K562 (cell line): ENCODE results near the gene CDC42EP5. TPM values are rescaled to one million over a fixed set of nuclear protein-coding genes. Genes with fewer than 3 reads are reported as not detected.

Experiments used
- BRCA1 ChIP-seq, 2 experiments: fragments of 450-650 bp in 1 of 2; sonication (generic) in 1 of 2; formaldehyde crosslinking in 1 of 2; IDR thresholded peaks; 2 replicates each; pipeline versions ENCODE4 v1.5.0 to v1.6.1; 2017 to 2020; ENCODE audit warnings: mild to moderate bottlenecking in 1 of 2, missing genetic modification reagents in 1 of 2
- FOXA3 ChIP-seq, 2 experiments: fragments of 450-650 bp in 1 of 2; sonication (generic) in 1 of 2; formaldehyde crosslinking; IDR thresholded peaks in 1 of 2; conservative IDR thresholded peaks in 1 of 2; 2 replicates each; pipeline versions ENCODE4 v1.4.0 to v1.8.0; 2020 to 2022; ENCODE audit warnings: mild to moderate bottlenecking in 2 of 2, missing genetic modification reagents in 1 of 2
- HCFC1 ChIP-seq: IDR thresholded peaks from 2 replicates; pipeline ENCODE4 v1.6.1; 2012; ENCODE audit warnings: low read depth, low read length, improper control_type of control experiment
- HDAC2 ChIP-seq: fragments of 450-650 bp; IDR thresholded peaks from 2 replicates; pipeline ENCODE4 v1.6.1; 2016; ENCODE audit warnings: mild to moderate bottlenecking
- MAZ ChIP-seq, 2 experiments: fragments of 450-650 bp in 1 of 2; sonication (generic) in 1 of 2; formaldehyde crosslinking; IDR thresholded peaks in 1 of 2; conservative IDR thresholded peaks in 1 of 2; 2 replicates each; pipeline versions ENCODE4 v1.4.0 to v1.5.0; 2020; ENCODE audit warnings: mild to moderate bottlenecking in 1 of 2, missing genetic modification reagents in 1 of 2
- NCOA1 ChIP-seq: fragments of 450-650 bp; IDR thresholded peaks from 2 replicates; pipeline ENCODE4 v1.6.1; 2016; ENCODE audit warnings: low read depth
- PCBP1 ChIP-seq: fragments of 200-400 bp; formaldehyde crosslinking; IDR thresholded peaks from 2 replicates; pipeline ENCODE4 v1.6.1; 2018; ENCODE audit warnings: mild to moderate bottlenecking, low read depth, low read length; ENCODE audit not compliant: poor library complexity, severe bottlenecking
- POLR2AphosphoS2 ChIP-seq: IDR thresholded peaks from 2 replicates; pipeline ENCODE4 v1.6.1; 2012; ENCODE audit warnings: low read length, improper control_type of control experiment
- RBBP5 ChIP-seq: fragments of 200-600 bp; sonication (generic); IDR thresholded peaks from 2 replicates; pipeline ENCODE4 v1.6.1; 2012; ENCODE audit warnings: borderline replicate concordance, mild to moderate bottlenecking, low read length, control low read depth, inconsistent platforms; ENCODE audit not compliant: insufficient read depth, poor library complexity, severe bottlenecking
- TEAD4 ChIP-seq, 2 experiments: sonication (generic) in 1 of 2; formaldehyde crosslinking in 1 of 2; IDR thresholded peaks; 2 replicates each; pipeline versions ENCODE4 v1.6.1 to v1.8.0; 2012 to 2022; ENCODE audit warnings: borderline replicate concordance in 1 of 2, inconsistent platforms in 1 of 2, low read length in 1 of 2, mild to moderate bottlenecking in 1 of 2, missing genetic modification reagents in 1 of 2
- TRIM24 ChIP-seq, 2 experiments: fragments of 450-650 bp; IDR thresholded peaks; 2 replicates each; pipeline ENCODE4 v1.6.1; 2016
- YBX1 ChIP-seq: fragments of 450-650 bp; IDR thresholded peaks from 2 replicates; pipeline ENCODE4 v1.7.1; 2016; ENCODE audit warnings: mild to moderate bottlenecking
- polyA plus RNA-seq, 8 experiments: library from polyadenylated mRNA; depleted of rRNA in 4 of 8; stranded (reverse) in 5 of 8; unstranded in 3 of 8; fragments of >200 nt; fragmentation: Nextera tagmentation in 2 of 8; fragmentation: Illumina TruSeq in 1 of 8; extraction: Ambion mirVana in 2 of 8; extraction: Trizol in 1 of 8; gene quantifications; 2 replicates each; pipeline versions ENCODE4 v1.2.1 to v1.2.3, GENCODE V29; 2011 to 2014; ENCODE audit warnings: inconsistent platforms in 1 of 8, missing spikeins in 1 of 8
- total RNA-seq, 7 experiments: library from RNA; depleted of rRNA in 6 of 7; stranded (reverse); fragments of >200 nt in 6 of 7; fragmentation: Illumina TruSeq in 2 of 7; extraction: Trizol in 2 of 7; gene quantifications; 2 replicates each; pipeline versions ENCODE4 v1.2.1 to v1.2.3, GENCODE V29; 2011 to 2021; ENCODE audit warnings: low replicate concordance in 1 of 7
- TF ChIP-seq, protein P1 (sequence below): conservative IDR thresholded peaks from 2 replicates; pipeline ENCODE4 v1.6.1; 2011; ENCODE audit warnings: low read depth, mild to moderate bottlenecking, low read length; ENCODE audit not compliant: control insufficient read depth
- TF ChIP-seq, protein P2 (sequence below), 3 experiments: IDR thresholded peaks in 2 of 3; conservative IDR thresholded peaks in 1 of 3; 2 replicates each; pipeline ENCODE4 v1.5.1; 2011 to 2012; ENCODE audit warnings: low read length in 3 of 3, mild to moderate bottlenecking in 3 of 3, control low read depth in 2 of 3, improper control_type of control experiment in 1 of 3, inconsistent platforms in 1 of 3, low read depth in 1 of 3, mixed read lengths in 1 of 3, moderate library complexity in 1 of 3; ENCODE audit not compliant: insufficient read depth in 2 of 3
- TF ChIP-seq, protein P3 (sequence below), 2 experiments: fragments of 450-650 bp; conservative IDR thresholded peaks; 2 replicates each; pipeline ENCODE4 v1.6.1; 2017; ENCODE audit warnings: mild to moderate bottlenecking in 2 of 2, moderate library complexity in 2 of 2
- TF ChIP-seq, protein P4 (sequence below): sonication (generic); formaldehyde crosslinking; IDR thresholded peaks from 2 replicates; pipeline ENCODE4 v1.9.0; 2022; ENCODE audit warnings: mild to moderate bottlenecking, missing genetic modification reagents
- TF ChIP-seq, protein P5 (sequence below): fragments of 250-450 bp; sonication (Bioruptor Pico); IDR thresholded peaks from 2 replicates; pipeline ENCODE4 v1.9.0; 2021; ENCODE audit warnings: mild to moderate bottlenecking, inconsistent platforms

CDC42EP5 gene
- total and polyA plus RNA-seq, 9 of the 15 experiments (the other 6 are each of a cell fraction or from before 2014, with no cell fraction given), result 0.15 to 0.38 TPM; not detected in 7

DNA sequence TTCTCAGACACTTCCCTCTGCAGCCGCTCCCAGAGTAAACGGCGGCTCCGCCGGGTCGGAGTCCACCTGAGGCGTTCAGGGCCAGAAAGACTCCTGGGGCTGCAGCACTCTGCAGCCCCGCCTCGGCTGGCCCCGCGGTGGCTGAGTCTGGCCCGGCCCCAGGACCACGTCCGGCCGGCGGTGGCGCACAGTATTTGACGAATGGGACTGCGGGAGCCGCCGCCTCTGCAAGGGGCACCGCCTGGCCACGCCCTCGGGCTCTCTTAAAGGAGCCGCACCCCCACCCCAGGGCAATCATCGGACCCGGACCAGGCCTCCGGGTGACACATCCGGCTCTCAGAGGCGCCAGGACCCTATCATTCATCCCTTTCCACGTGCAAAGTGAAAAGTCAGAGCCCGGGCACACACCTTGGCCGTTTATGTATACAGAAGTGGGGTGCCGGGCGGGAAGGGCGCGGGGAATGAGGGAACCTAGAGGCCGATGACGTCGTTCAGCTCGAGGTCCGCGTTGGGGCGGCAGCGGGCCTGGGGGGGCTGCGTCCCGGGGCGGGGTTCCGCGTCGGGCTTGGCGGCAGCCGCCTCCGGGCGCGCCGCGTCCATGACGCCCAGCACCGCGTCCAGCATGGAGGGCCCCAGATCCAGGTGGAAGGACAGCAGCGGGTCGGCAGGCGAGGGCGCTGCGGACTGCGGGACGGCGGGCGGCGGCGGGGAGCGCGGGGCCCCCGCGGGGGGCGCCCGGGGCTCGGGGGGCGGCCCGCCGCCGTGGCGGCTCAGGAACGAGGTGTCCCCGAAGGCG, 8.3 kb downstream of the CDC42EP5 start (continued):
- TF ChIP-seq, protein P1, sequence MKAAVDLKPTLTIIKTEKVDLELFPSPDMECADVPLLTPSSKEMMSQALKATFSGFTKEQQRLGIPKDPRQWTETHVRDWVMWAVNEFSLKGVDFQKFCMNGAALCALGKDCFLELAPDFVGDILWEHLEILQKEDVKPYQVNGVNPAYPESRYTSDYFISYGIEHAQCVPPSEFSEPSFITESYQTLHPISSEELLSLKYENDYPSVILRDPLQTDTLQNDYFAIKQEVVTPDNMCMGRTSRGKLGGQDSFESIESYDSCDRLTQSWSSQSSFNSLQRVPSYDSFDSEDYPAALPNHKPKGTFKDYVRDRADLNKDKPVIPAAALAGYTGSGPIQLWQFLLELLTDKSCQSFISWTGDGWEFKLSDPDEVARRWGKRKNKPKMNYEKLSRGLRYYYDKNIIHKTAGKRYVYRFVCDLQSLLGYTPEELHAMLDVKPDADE, result 0 out of 2 replicates have a peak, but pooled peaks have one; percentile 51
- TF ChIP-seq RBBP5 (peak; percentile 71), NCOA1 (peak; percentile 55; the same call in 1 of the 2 replicates), TRIM24 (IDR thresholded peaks at IDR 0.05) (0 out of 4 replicates have a peak, but pooled peaks of 1 of the 2 experiments have one; percentile 25), BRCA1 (IDR thresholded peaks at IDR 0.05) (no peak), BRCA1 (CRISPR knock-in tag; IDR thresholded peaks at IDR 0.05) (no peak), POLR2AphosphoS2 (no peak), TEAD4 (IDR thresholded peaks at IDR 0.05; ENCODE audit: low read length) (0 out of 2 replicates have a peak, but pooled peaks have one; percentile 7), TEAD4 (CRISPR knock-in tag; IDR thresholded peaks at IDR 0.05; ENCODE audit: borderline replicate concordance) (no peak), HCFC1 (peak; percentile 68), FOXA3 (CRISPR knock-in tag; conservative IDR thresholded peaks at IDR 0.05 in 1 of 2, IDR thresholded peaks at IDR 0.05 in 1 of 2) (peak in 1 of 2 experiments; percentile 33; a peak in 1 of 4 replicates), HDAC2 (no peak), PCBP1 (peak; percentile 73), MAZ (CRISPR knock-in tag; conservative IDR thresholded peaks at IDR 0.05 in 1 of 2, IDR thresholded peaks at IDR 0.05 in 1 of 2) (peak; percentile 75 to 80), YBX1 (no peak)
- TF ChIP-seq, protein P2, sequence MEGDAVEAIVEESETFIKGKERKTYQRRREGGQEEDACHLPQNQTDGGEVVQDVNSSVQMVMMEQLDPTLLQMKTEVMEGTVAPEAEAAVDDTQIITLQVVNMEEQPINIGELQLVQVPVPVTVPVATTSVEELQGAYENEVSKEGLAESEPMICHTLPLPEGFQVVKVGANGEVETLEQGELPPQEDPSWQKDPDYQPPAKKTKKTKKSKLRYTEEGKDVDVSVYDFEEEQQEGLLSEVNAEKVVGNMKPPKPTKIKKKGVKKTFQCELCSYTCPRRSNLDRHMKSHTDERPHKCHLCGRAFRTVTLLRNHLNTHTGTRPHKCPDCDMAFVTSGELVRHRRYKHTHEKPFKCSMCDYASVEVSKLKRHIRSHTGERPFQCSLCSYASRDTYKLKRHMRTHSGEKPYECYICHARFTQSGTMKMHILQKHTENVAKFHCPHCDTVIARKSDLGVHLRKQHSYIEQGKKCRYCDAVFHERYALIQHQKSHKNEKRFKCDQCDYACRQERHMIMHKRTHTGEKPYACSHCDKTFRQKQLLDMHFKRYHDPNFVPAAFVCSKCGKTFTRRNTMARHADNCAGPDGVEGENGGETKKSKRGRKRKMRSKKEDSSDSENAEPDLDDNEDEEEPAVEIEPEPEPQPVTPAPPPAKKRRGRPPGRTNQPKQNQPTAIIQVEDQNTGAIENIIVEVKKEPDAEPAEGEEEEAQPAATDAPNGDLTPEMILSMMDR (IDR thresholded peaks at IDR 0.05 in 2 of 3, conservative IDR thresholded peaks at IDR 0.05 in 1 of 3; ENCODE audit: insufficient read depth in 2 of 3, low read depth in 1 of 3, low read length in 3 of 3), result peak in 2 of 3 experiments; percentile 5 to 6; a peak in 1 of 6 replicates
- TF ChIP-seq, protein P3, sequence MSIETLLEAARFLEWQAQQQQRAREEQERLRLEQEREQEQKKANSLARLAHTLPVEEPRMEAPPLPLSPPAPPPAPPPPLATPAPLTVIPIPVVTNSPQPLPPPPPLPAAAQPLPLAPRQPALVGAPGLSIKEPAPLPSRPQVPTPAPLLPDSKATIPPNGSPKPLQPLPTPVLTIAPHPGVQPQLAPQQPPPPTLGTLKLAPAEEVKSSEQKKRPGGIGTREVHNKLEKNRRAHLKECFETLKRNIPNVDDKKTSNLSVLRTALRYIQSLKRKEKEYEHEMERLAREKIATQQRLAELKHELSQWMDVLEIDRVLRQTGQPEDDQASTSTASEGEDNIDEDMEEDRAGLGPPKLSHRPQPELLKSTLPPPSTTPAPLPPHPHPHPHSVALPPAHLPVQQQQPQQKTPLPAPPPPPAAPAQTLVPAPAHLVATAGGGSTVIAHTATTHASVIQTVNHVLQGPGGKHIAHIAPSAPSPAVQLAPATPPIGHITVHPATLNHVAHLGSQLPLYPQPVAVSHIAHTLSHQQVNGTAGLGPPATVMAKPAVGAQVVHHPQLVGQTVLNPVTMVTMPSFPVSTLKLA (conservative IDR thresholded peaks at IDR 0.05), result peak; percentile 25 to 71; a peak in 3 of 4 replicates
- TF ChIP-seq, protein P4, sequence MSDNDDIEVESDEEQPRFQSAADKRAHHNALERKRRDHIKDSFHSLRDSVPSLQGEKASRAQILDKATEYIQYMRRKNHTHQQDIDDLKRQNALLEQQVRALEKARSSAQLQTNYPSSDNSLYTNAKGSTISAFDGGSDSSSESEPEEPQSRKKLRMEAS, result peak; percentile 73
- TF ChIP-seq, protein P5, sequence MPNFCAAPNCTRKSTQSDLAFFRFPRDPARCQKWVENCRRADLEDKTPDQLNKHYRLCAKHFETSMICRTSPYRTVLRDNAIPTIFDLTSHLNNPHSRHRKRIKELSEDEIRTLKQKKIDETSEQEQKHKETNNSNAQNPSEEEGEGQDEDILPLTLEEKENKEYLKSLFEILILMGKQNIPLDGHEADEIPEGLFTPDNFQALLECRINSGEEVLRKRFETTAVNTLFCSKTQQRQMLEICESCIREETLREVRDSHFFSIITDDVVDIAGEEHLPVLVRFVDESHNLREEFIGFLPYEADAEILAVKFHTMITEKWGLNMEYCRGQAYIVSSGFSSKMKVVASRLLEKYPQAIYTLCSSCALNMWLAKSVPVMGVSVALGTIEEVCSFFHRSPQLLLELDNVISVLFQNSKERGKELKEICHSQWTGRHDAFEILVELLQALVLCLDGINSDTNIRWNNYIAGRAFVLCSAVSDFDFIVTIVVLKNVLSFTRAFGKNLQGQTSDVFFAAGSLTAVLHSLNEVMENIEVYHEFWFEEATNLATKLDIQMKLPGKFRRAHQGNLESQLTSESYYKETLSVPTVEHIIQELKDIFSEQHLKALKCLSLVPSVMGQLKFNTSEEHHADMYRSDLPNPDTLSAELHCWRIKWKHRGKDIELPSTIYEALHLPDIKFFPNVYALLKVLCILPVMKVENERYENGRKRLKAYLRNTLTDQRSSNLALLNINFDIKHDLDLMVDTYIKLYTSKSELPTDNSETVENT, result 0 out of 2 replicates have a peak, but pooled peaks have one; percentile 12
